Adrenal gland (tissue), 12 donors: ENCODE measurements around the gene COQ8B. TPM values are rescaled to one million over a fixed set of nuclear protein-coding genes. Genes with fewer than 3 reads are reported as not detected.

ENCODE experiments used
- DNase-seq, 7 donors: peaks; one replicate each; pipeline ENCODE4 v3.0.0-alpha.2; 2019 to 2020
- H3K27ac ChIP-seq, 5 donors: fragments of 200-600 bp; sonication (generic) in 4 of 5; 1 replicate in 3 of 5; 2 replicates in 2 of 5; pipeline versions ENCODE4 v1.5.1 to v1.8.0; 2016 to 2020; ENCODE audit warnings: mild to moderate bottlenecking in 1 of 5
- H3K27me3 ChIP-seq: fragments of 200-600 bp; 2 replicates; pipeline ENCODE4 v1.8.0; 2021
- H3K36me3 ChIP-seq, 2 donors: fragments of 200-600 bp; replicated peaks in 1 of 2; 1 replicate in 1 of 2; 2 replicates in 1 of 2; pipeline versions ENCODE4 v1.5.1 to v1.8.0; 2018 to 2022
- H3K4me1 ChIP-seq, 2 donors: fragments of 200-600 bp; replicated peaks in 1 of 2; 1 replicate in 1 of 2; 2 replicates in 1 of 2; pipeline versions ENCODE4 v1.5.1 to v1.8.0; 2018 to 2021
- H3K4me3 ChIP-seq, 4 donors: fragments of 200-600 bp; sonication (generic) in 3 of 4; one replicate each; pipeline ENCODE4 v1.5.1; 2016 to 2018
- H3K9me3 ChIP-seq, 3 donors: fragments of 200-600 bp; sonication (generic) in 1 of 3; replicated peaks in 1 of 3; 1 replicate in 2 of 3; 2 replicates in 1 of 3; pipeline versions ENCODE4 v1.5.1 to v1.8.0; 2016 to 2021
- CTCF ChIP-seq, 6 experiments: fragments of 450-650 bp in 4 of 6; fragments of 200-600 bp in 2 of 6; sonication (generic) in 1 of 6; IDR thresholded peaks; 1 replicate in 5 of 6; 2 replicates in 1 of 6; pipeline versions ENCODE4 v1.5.1 to v1.8.0; 2016 to 2021; ENCODE audit warnings: antibody characterized with exemption in 6 of 6, mild to moderate bottlenecking in 2 of 6, moderate library complexity in 1 of 6
- POLR2A ChIP-seq, 2 donors: fragments of 450-650 bp; IDR thresholded peaks; one replicate each; pipeline ENCODE4 v1.6.1; 2017; ENCODE audit warnings: antibody characterized with exemption in 2 of 2, mild to moderate bottlenecking in 2 of 2, moderate library complexity in 1 of 2
- WGBS, 4 donors: extraction: QIAGEN DNeasy Blood & Tissue Kit in 2 of 4; methylation state at CpG; one replicate each; pipeline versions ENCODE4 v1.1.5 to v1.1.7; 2013 to 2017; 5-methylcytosine and 5-hydroxymethylcytosine counted together
- intact Hi-C, 2 donors: fragments of 100-400 bp; cut with DNase I; formaldehyde crosslinking; loops; one replicate each; pipeline versions ENCODE4 v1.14.1 to v1.15.0; 2022 to 2023
- polyA plus RNA-seq, 3 donors: library from polyadenylated mRNA; stranded (reverse); fragments of 200-250 nt in 2 of 3; fragments of 350-450 nt in 1 of 3; fragmentation: Illumina TruSeq in 1 of 3; extraction: RNeasy Lipid Tissue Mini Kit (QIAGEN cat#74804) in 1 of 3; gene quantifications; one replicate each; pipeline ENCODE4 v1.2.3, GENCODE V29; 2013 to 2014
- total RNA-seq, 9 donors: library from RNA; depleted of rRNA in 4 of 9; stranded (reverse); fragments of >200 nt in 4 of 9; fragments of 120-200 nt in 1 of 9; fragmentation: NEBNext Ultra II Directional in 1 of 9; extraction: Animal tissue kit (Norgen Biotek cat#: 25700) in 1 of 9; gene quantifications; one replicate each; pipeline versions ENCODE4 v1.1.0 to v1.2.4, GENCODE V29; 2013 to 2023
- donor health status: healthy with polysubstance abuse.
- donor health status: Bipolar disorder and iron deficiency.
- donor health status: DM: yes; HTN: yes; CAD: no.
- donor health status: DM: no; HTN: no; CAD: no.
- donor health status: DM: no; HTN: no; CAD: no.
- donor health status: DM: yes; HTN: yes; CAD: no.

Gene COQ8B
- total and polyA plus RNA-seq, 12 donors = 13.7 to 80.4 (median 48.9) TPM

- intact Hi-C loops = no loop called here
- H3K4me3 ChIP-seq = peak overlapping the region in 1 of 4 donors; percentile 72
- no peaks in the 10 kb centered on the region for H3K27me3 ChIP-seq
- no peak for DNase-seq
- peaks cover 0 to 11% of the 10 kb centered on the region in 2 donors for H3K36me3 ChIP-seq
- H3K4me1 ChIP-seq = peaks cover 53 to 56% of the 10 kb centered on the region in 2 donors
- TF ChIP-seq POLR2A (IDR thresholded peaks at IDR 0.05) (no peak), CTCF (IDR thresholded peaks at IDR 0.05) (no peak)
- H3K27ac ChIP-seq = peak overlapping the region; percentile 8 to 97 (median 95)
- WGBS, 4 donors = 33 to 50% (median 47%) methylated on average over 7 of the region's 7 CpGs
- H3K9me3 ChIP-seq = no peaks in the 10 kb centered on the region
These were observed 2.8 kb upstream of the COQ8B start for GRCh38 chr19:40719414-40719894.

GRCh38 chr19:40718774-40719391 is 2.2 kb upstream of the COQ8B start:
- 4 to 18% (median 9%) methylated on average over 5 to 16 of the region's 16 CpGs for WGBS, 4 donors
- TF ChIP-seq CTCF (IDR thresholded peaks at IDR 0.05) (no peak), POLR2A (IDR thresholded peaks at IDR 0.05) (peak in 1 of 2 donors; percentile 23)
- intact Hi-C loops = no loop called here
- peaks cover 58 to 62% of the 10 kb centered on the region in 2 donors for H3K4me1 ChIP-seq
- H3K4me3 ChIP-seq = peak overlapping the region in 3 of 4 donors; percentile 29 to 72 (median 42)
- peaks cover 0 to 5% of the 10 kb centered on the region in 2 donors for H3K36me3 ChIP-seq
- no peaks in the 10 kb centered on the region for H3K9me3 ChIP-seq
- H3K27ac ChIP-seq = peak overlapping the region; percentile 92 to 97 (median 95)
- peak; percentile 50 to 81 (median 76) for DNase-seq
- no peaks in the 10 kb centered on the region for H3K27me3 ChIP-seq

GRCh38 chr19:40717880-40718773 is 1.4 kb upstream of the COQ8B start:
- Histone ChIP-seq H3K4me1 (peaks cover 61 to 62% of the 10 kb centered on the region in 2 donors), H3K9me3 (no peaks in the 10 kb centered on the region), H3K27me3 (no peaks in the 10 kb centered on the region), H3K36me3 (peaks cover 0 to 2% of the 10 kb centered on the region in 2 donors), H3K4me3 (peak overlapping the region; percentile 29 to 72 (median 40)), H3K27ac (peak overlapping the region; percentile 92 to 97 (median 95))
- intact Hi-C loops = no loop called here
- 13 to 28% (median 27%) methylated on average over 16 to 20 of the region's 20 CpGs for WGBS, 4 donors
- TF ChIP-seq CTCF (IDR thresholded peaks at IDR 0.05) (no peak), POLR2A (IDR thresholded peaks at IDR 0.05) (no peak)
- DNase-seq = peak; percentile 54 to 71 (median 64)

- peaks cover 58 to 60% of the 10 kb centered on the region in 2 donors for H3K4me1 ChIP-seq
- TF ChIP-seq POLR2A (IDR thresholded peaks at IDR 0.05) (peak in 1 of 2 donors; percentile 48), CTCF (IDR thresholded peaks at IDR 0.05) (no peak)
- 0 to 3% (median 1%) methylated on average over 8 to 20 of the region's 20 CpGs for WGBS, 4 donors
- H3K36me3 ChIP-seq = peaks cover 0 to 4% of the 10 kb centered on the region in 2 donors
- peak overlapping the region; percentile 92 to 97 (median 95) for H3K27ac ChIP-seq
- intact Hi-C loops = no loop called here
- H3K27me3 ChIP-seq = no peaks in the 10 kb centered on the region
- no peaks in the 10 kb centered on the region for H3K9me3 ChIP-seq
- DNase-seq = peak in 6 of 7 donors; percentile 53 to 80 (median 66)
- H3K4me3 ChIP-seq = peak overlapping the region; percentile 7 to 72 (median 40)
These were observed 716 bp upstream of the COQ8B start for GRCh38 chr19:40717325-40717879.
